ENCODE data around the gene CFL2.

Gene CFL2

GRCh38 chr14:34682787-34683321 lies 31.5 kb downstream of the CFL2 start:
- DNase-seq (ENCODE audit: extremely low read depth, low read depth): no peak
- TF ChIP-seq CTCF (IDR thresholded peaks at IDR 0.05; ENCODE audit: low read depth, low read length): no peak

- TF ChIP-seq CTCF (IDR thresholded peaks at IDR 0.05; ENCODE audit: low read depth, low read length): no peak
- DNase-seq (ENCODE audit: extremely low read depth, low read depth): no peak
Observed at GRCh38 chr14:34680806-34681479, 33.5 kb downstream of the CFL2 start.

- no peak for TF ChIP-seq CTCF (IDR thresholded peaks at IDR 0.05; ENCODE audit: low read depth, low read length)
- DNase-seq (ENCODE audit: extremely low read depth, low read depth): no peak
Observed at GRCh38 chr14:34678735-34679134, 35.7 kb downstream of the CFL2 start.

- no peak for DNase-seq (ENCODE audit: extremely low read depth, low read depth)
- no peak for TF ChIP-seq CTCF (IDR thresholded peaks at IDR 0.05; ENCODE audit: low read depth, low read length)
Observed at GRCh38 chr14:34678306-34678705, 36.1 kb downstream of the CFL2 start.

GRCh38 chr14:34676516-34677211 lies 37.7 kb downstream of the CFL2 start:
- DNase-seq (ENCODE audit: extremely low read depth, low read depth): no peak
- no peak for TF ChIP-seq CTCF (IDR thresholded peaks at IDR 0.05; ENCODE audit: low read depth, low read length)

GRCh38 chr14:34673702-34674101 lies 40.7 kb downstream of the CFL2 start:
- no peak for DNase-seq (ENCODE audit: extremely low read depth, low read depth)
- no peak for TF ChIP-seq CTCF (IDR thresholded peaks at IDR 0.05; ENCODE audit: low read depth, low read length)

- DNase-seq (ENCODE audit: extremely low read depth, low read depth): no peak
- no peak for TF ChIP-seq CTCF (IDR thresholded peaks at IDR 0.05; ENCODE audit: low read depth, low read length)
Observed at GRCh38 chr14:34671716-34672115, 42.7 kb downstream of the CFL2 start.
